SK-N-SH treated with all-trans-retinoic acid at 6 μM for 48 hours (cell line): Measurements from ENCODE around the gene ST3GAL5.
"Not testable (repeated sequence)": the region's sequence is repeated elsewhere in the genome, so short reads cannot be mapped to it uniquely, and the experiment has no call there.

Experiments
- ATAC-seq: fragments of 200-7000 bp; cut with Tn5 transposase; 3 replicates; pipeline ENCODE4 v1.9.1; 2020; ENCODE audit warnings: mild to moderate bottlenecking, moderate library complexity
- ARNTL ChIP-seq: fragments of 450-650 bp; formaldehyde crosslinking; IDR thresholded peaks from 2 replicates; pipeline ENCODE4 v1.5.0; 2020; ENCODE audit warnings: low read depth, mild to moderate bottlenecking, moderate library complexity, borderline replicate concordance
- CSDC2 ChIP-seq: fragments of 250-450 bp; sonication (Bioruptor Pico); IDR thresholded peaks from 2 replicates; pipeline ENCODE4 v1.5.0; 2020; ENCODE audit warnings: mild to moderate bottlenecking, moderate library complexity
- CSRNP3 ChIP-seq: fragments of 250-450 bp; sonication (Bioruptor Pico); IDR thresholded peaks from 2 replicates; pipeline ENCODE4 v1.5.1; 2021; ENCODE audit warnings: mild to moderate bottlenecking, moderate library complexity
- ESRRG ChIP-seq: fragments of 250-450 bp; sonication (Bioruptor Pico); IDR thresholded peaks from 2 replicates; pipeline ENCODE4 v1.6.1; 2021; ENCODE audit warnings: mild to moderate bottlenecking
- GLIS3 ChIP-seq: fragments of 250-450 bp; sonication (Bioruptor Pico); IDR thresholded peaks from 2 replicates; pipeline ENCODE4 v1.5.0; 2020; ENCODE audit warnings: mild to moderate bottlenecking, moderate library complexity
- ISL1 ChIP-seq: fragments of 250-450 bp; sonication (Bioruptor Pico); IDR thresholded peaks from 2 replicates; pipeline ENCODE4 v2.1.2; 2022; ENCODE audit warnings: mild to moderate bottlenecking, moderate library complexity
- OSR1 ChIP-seq: fragments of 250-450 bp; sonication (Bioruptor Pico); IDR thresholded peaks from 2 replicates; pipeline ENCODE4 v1.8.0; 2022; ENCODE audit warnings: moderate library complexity, mild to moderate bottlenecking, inconsistent platforms
- PATZ1 ChIP-seq: fragments of 250-450 bp; sonication (Bioruptor Pico); IDR thresholded peaks from 2 replicates; pipeline ENCODE4 v1.8.0; 2020; ENCODE audit warnings: mild to moderate bottlenecking, moderate library complexity, borderline replicate concordance
- POU6F1 ChIP-seq: fragments of 250-450 bp; sonication (Bioruptor Pico); IDR thresholded peaks from 2 replicates; pipeline ENCODE4 v1.8.0; 2021; ENCODE audit warnings: low read depth, mild to moderate bottlenecking, moderate library complexity, borderline replicate concordance
- PPARA ChIP-seq: fragments of 250-450 bp; sonication (Bioruptor Pico); IDR thresholded peaks from 2 replicates; pipeline ENCODE4 v1.5.0; 2020; ENCODE audit warnings: mild to moderate bottlenecking, borderline replicate concordance
- RARB ChIP-seq: fragments of 250-450 bp; sonication (Bioruptor Pico); IDR thresholded peaks from 2 replicates; pipeline ENCODE4 v1.8.0; 2021; ENCODE audit warnings: mild to moderate bottlenecking, moderate library complexity
- SNAI2 ChIP-seq: fragments of 250-450 bp; sonication (Bioruptor Pico); IDR thresholded peaks from 2 replicates; pipeline ENCODE4 v1.5.0; 2020; ENCODE audit warnings: mild to moderate bottlenecking, moderate library complexity
- TCF4 ChIP-seq: fragments of 250-450 bp; sonication (Bioruptor Pico); IDR thresholded peaks from 2 replicates; pipeline ENCODE4 v1.8.0; 2021; ENCODE audit warnings: mild to moderate bottlenecking, moderate library complexity, borderline replicate concordance
- TOX ChIP-seq: fragments of 250-450 bp; sonication (Bioruptor Pico); IDR thresholded peaks from 2 replicates; pipeline ENCODE4 v1.8.0; 2021; ENCODE audit warnings: mild to moderate bottlenecking, moderate library complexity, borderline replicate concordance
- ZC3H10 ChIP-seq: fragments of 250-450 bp; sonication (Bioruptor Pico); IDR thresholded peaks from 2 replicates; pipeline ENCODE4 v1.5.1; 2021; ENCODE audit warnings: mild to moderate bottlenecking, moderate library complexity
- ZFP3 ChIP-seq: fragments of 250-450 bp; sonication (Bioruptor Pico); IDR thresholded peaks from 2 replicates; pipeline ENCODE4 v1.5.0; 2020; ENCODE audit warnings: mild to moderate bottlenecking, moderate library complexity
- ZFP30 ChIP-seq: fragments of 450-650 bp; formaldehyde crosslinking; IDR thresholded peaks from 2 replicates; pipeline ENCODE4 v1.5.0; 2022; ENCODE audit warnings: mild to moderate bottlenecking, moderate library complexity
- ZNF565 ChIP-seq: fragments of 450-650 bp; formaldehyde crosslinking; conservative IDR thresholded peaks from 2 replicates; pipeline ENCODE4 v1.5.0; 2020; ENCODE audit warnings: low read depth, mild to moderate bottlenecking, moderate library complexity
- ZNF70 ChIP-seq: fragments of 450-650 bp; formaldehyde crosslinking; IDR thresholded peaks from 2 replicates; pipeline ENCODE4 v1.5.0; 2020; ENCODE audit warnings: mild to moderate bottlenecking, moderate library complexity
- ZNF8 ChIP-seq: fragments of 450-650 bp; formaldehyde crosslinking; IDR thresholded peaks from 2 replicates; pipeline ENCODE4 v1.5.0; 2020; ENCODE audit warnings: mild to moderate bottlenecking, moderate library complexity
- TF ChIP-seq, protein P1 (sequence below): fragments of 250-450 bp; sonication (Bioruptor Pico); IDR thresholded peaks from 2 replicates; pipeline ENCODE4 v1.5.1; 2020; ENCODE audit warnings: low read depth, mild to moderate bottlenecking, moderate library complexity

ST3GAL5 gene

GRCh38 chr2:85933753-85934594 lies 45.2 kb upstream of the ST3GAL5 start:
- TF ChIP-seq RARB (CRISPR knock-in tag) (no peak), ISL1 (CRISPR knock-in tag) (0 out of 2 replicates have a peak, but pooled peaks have one; percentile 39)
- peak; percentile 55 for ATAC-seq

GRCh38 chr2:85931151-85931550 lies 42.4 kb upstream of the ST3GAL5 start:
- not testable (repeated sequence) for ATAC-seq

GRCh38 chr2:85930129-85931124 lies 41.6 kb upstream of the ST3GAL5 start:
- ATAC-seq, result no peak
- TF ChIP-seq ZNF70 (CRISPR knock-in tag), result no peak
- no peak for TF ChIP-seq TCF4 (CRISPR knock-in tag)
- no peak for TF ChIP-seq ZNF565 (CRISPR knock-in tag)
- TF ChIP-seq ZNF8 (CRISPR knock-in tag), result no peak
- no peak for TF ChIP-seq ZC3H10 (CRISPR knock-in tag)
- no peak for TF ChIP-seq PPARA (CRISPR knock-in tag)
- TF ChIP-seq SNAI2 (CRISPR knock-in tag), result no peak
- no peak for TF ChIP-seq CSDC2 (CRISPR knock-in tag)
- no peak for TF ChIP-seq GLIS3
- TF ChIP-seq RARB (CRISPR knock-in tag), result no peak
- no peak for TF ChIP-seq ZFP3 (CRISPR knock-in tag)
- TF ChIP-seq, protein P1, sequence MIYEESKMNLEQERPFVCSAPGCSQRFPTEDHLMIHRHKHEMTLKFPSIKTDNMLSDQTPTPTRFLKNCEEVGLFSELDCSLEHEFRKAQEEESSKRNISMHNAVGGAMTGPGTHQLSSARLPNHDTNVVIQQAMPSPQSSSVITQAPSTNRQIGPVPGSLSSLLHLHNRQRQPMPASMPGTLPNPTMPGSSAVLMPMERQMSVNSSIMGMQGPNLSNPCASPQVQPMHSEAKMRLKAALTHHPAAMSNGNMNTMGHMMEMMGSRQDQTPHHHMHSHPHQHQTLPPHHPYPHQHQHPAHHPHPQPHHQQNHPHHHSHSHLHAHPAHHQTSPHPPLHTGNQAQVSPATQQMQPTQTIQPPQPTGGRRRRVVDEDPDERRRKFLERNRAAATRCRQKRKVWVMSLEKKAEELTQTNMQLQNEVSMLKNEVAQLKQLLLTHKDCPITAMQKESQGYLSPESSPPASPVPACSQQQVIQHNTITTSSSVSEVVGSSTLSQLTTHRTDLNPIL, result no peak
- no peak for TF ChIP-seq POU6F1 (CRISPR knock-in tag)
- no peak for TF ChIP-seq ARNTL
- no peak for TF ChIP-seq PATZ1 (CRISPR knock-in tag)
- no peak for TF ChIP-seq ESRRG (CRISPR knock-in tag)
- TF ChIP-seq ZFP30 (CRISPR knock-in tag), result no peak
- no peak for TF ChIP-seq OSR1 (CRISPR knock-in tag)
- TF ChIP-seq TOX (CRISPR knock-in tag), result no peak

- ATAC-seq, result no peak
- TF ChIP-seq CSRNP3 (CRISPR knock-in tag) (no peak), OSR1 (CRISPR knock-in tag) (no peak), POU6F1 (CRISPR knock-in tag) (no peak), PPARA (CRISPR knock-in tag) (no peak)
Measured at GRCh38 chr2:85929096-85930050, 40.6 kb upstream of the ST3GAL5 start.
